Ureter (tissue), 1 donor: ENCODE data around the gene EIF2A. TPM values are rescaled to one million over a fixed set of nuclear protein-coding genes. Genes with fewer than 3 reads are reported as not detected.

Experiments used
- total RNA-seq: library from RNA; stranded (reverse); gene quantifications from one replicate; pipeline ENCODE4 v1.2.4, GENCODE V29; 2023
- donor health status: DM: yes; HTN: yes; CAD: no.

Gene EIF2A
- total RNA-seq, 1 donor from 2014 or later, result 107 TPM

Other genes with a start within 250 kb of the EIF2A start
- 57.9 TPM for gene TSC22D2, start 138.5 kb upstream of the EIF2A start, total RNA-seq
- gene SERP1, start 291 bp upstream of the EIF2A start, total RNA-seq, result 100 TPM
- 110 TPM for gene SELENOT, start 56.5 kb downstream of the EIF2A start, total RNA-seq
- gene ERICH6, start 157.1 kb downstream of the EIF2A start, total RNA-seq, result 0.36 TPM
- 29.9 TPM for gene SIAH2, start 216.4 kb downstream of the EIF2A start, total RNA-seq